GM12864 (cell line): ENCODE data around the gene FAM83D.

Experiments
- DNase-seq: peaks from one replicate; pipeline ENCODE4 v3.0.0-alpha.2; 2011; ENCODE audit warnings: low read depth
- H3K4me3 ChIP-seq: 2 replicates; pipeline ENCODE4 v1.5.1; 2011; ENCODE audit warnings: mild to moderate bottlenecking, low read depth, low read length, control low read depth
- CTCF ChIP-seq: IDR thresholded peaks from 2 replicates; pipeline ENCODE4 v1.5.1; 2011; ENCODE audit warnings: low read depth, mild to moderate bottlenecking, moderate library complexity, low read length, control low read depth, inconsistent platforms; ENCODE audit errors: missing control alignments

FAM83D gene

GRCh38 chr20:38926934-38927616 lies 858 bp downstream of the FAM83D start:
- H3K4me3 ChIP-seq: peak overlapping the region; percentile 90
- no peak for DNase-seq
- TF ChIP-seq CTCF: no peak

- DNase-seq: no peak
- TF ChIP-seq CTCF: no peak
- H3K4me3 ChIP-seq: peak overlapping the region; percentile 90
Observed at GRCh38 chr20:38927902-38928578, 1.8 kb downstream of the FAM83D start.

GRCh38 chr20:38930242-38930569 lies 4.0 kb downstream of the FAM83D start:
- DNase-seq: no peak
- no peak overlapping the region for H3K4me3 ChIP-seq
- TF ChIP-seq CTCF: no peak

GRCh38 chr20:38931984-38932383 lies 5.8 kb downstream of the FAM83D start:
- no peak for DNase-seq
- TF ChIP-seq CTCF: no peak
- H3K4me3 ChIP-seq: no peak overlapping the region

GRCh38 chr20:38932457-38933120 lies 6.4 kb downstream of the FAM83D start:
- no peak for TF ChIP-seq CTCF
- no peak for DNase-seq
- H3K4me3 ChIP-seq: no peak overlapping the region

GRCh38 chr20:38934530-38934929 lies 8.3 kb downstream of the FAM83D start:
- H3K4me3 ChIP-seq: no peak overlapping the region
- no peak for DNase-seq
- no peak for TF ChIP-seq CTCF
